Stimulated activated CD4-positive, alpha-beta T cell treated with anti-CD3 and anti-CD28 coated beads, Interleukin-4, amount 100 ng/mL, for 24 hours (primary cell): ENCODE data around the gene PDZRN3.
A peak's percentile ranks its signal among the peaks of the same experiment; 100 is the strongest.

Source experiments
- DNase-seq: peaks from one replicate; pipeline ENCODE4 v3.0.0-alpha.2; 2020

Gene PDZRN3

GRCh38 chr3:73511571-73512525, 112.9 kb downstream of the PDZRN3 start:
- no peak for DNase-seq

- DNase-seq, result no peak
These were observed 114.0 kb downstream of the PDZRN3 start for GRCh38 chr3:73510784-73511183.

- no peak for DNase-seq
These were observed 114.4 kb downstream of the PDZRN3 start for GRCh38 chr3:73510334-73510733.

DNA sequence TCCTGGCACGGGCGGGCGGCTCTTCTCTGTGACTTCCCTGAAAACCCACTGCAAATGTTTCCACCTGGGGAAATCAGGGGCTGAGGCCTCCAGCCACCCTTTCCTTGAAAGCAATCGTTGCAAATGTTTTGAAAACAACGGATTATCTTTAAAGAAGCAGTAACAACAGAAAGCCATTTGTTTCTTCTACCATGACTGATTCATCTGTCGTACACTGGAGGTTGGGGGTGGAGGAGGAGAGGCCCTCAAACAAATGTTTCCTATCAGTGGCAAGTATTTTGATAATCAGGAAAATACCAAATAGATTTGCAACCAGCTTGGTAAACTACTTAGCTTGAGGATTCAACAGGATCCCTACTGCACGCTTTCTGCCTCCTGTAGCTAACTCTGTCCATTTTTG, 114.9 kb downstream of the PDZRN3 start:
- DNase-seq, result no peak

- DNase-seq, result no peak
These were observed 115.7 kb downstream of the PDZRN3 start for GRCh38 chr3:73509066-73509465.

DNA sequence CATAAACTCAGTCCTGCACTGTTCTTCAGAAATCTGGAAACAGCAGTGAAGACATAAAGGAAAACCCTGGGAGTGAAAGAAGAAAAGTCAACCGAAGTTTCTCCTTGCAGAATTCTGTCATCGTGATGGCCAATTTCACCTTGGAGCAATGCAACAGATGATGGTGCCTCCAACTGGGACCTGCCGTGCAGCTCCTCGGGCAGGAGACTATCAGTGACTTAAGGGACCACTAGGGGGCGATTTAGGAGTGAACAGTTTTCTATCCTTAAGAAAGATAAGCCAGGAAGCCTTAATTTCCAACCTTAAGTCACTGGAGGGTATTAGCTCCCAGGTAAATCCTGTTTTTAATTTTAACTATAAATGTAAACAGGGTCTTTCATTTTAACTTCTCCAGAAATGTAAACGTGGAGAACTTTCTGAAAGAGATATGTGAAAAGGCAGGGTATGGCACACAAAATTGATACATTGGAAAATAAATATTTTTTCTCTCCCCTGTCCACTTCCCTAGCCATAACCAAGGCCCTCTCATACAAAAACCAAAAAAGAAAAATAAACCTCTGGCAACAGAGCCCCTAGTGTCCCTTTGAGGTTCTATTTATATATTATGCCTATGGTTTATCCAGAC, 116.3 kb downstream of the PDZRN3 start:
- DNase-seq, result peak; percentile 19

DNA sequence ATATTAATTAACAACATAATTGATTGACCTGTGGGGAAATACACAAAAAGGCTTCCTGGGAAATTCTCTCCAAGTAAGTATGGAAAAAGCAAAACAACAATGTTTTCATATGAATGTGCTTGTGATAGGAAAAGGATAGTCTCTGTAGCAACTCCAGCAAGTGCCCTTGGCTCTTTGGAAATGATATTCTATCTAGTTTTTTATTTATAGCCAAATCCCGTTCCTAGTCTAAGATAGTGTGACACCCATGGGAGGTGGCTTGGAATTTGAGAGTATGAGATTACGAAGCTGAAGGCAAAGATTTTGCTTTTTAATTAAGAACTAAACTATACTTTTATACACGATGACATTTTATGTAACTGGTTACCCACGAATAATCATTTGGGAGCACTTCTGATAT, 119.9 kb downstream of the PDZRN3 start:
- no peak for DNase-seq

DNA sequence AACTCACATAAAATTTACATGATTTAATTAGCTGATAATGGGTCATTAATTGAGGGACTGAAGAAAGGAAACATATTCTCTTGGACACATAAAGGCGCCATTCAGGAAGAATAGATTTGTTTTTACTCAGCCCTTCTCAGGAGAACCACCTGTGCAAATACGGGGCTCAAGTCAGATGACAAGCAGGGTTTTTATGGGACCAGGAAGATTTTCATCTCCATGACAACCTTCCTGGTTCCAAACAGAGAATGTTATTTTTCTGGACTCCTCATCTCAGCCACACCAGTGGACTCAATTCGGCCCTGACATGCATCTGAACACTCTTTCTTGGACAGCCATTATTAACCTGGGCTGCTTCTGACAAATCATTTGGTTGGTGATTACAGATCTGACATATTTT, 120.5 kb downstream of the PDZRN3 start:
- DNase-seq, result no peak

- DNase-seq, result no peak
These were observed 121.0 kb downstream of the PDZRN3 start for GRCh38 chr3:73503781-73504180.

DNA sequence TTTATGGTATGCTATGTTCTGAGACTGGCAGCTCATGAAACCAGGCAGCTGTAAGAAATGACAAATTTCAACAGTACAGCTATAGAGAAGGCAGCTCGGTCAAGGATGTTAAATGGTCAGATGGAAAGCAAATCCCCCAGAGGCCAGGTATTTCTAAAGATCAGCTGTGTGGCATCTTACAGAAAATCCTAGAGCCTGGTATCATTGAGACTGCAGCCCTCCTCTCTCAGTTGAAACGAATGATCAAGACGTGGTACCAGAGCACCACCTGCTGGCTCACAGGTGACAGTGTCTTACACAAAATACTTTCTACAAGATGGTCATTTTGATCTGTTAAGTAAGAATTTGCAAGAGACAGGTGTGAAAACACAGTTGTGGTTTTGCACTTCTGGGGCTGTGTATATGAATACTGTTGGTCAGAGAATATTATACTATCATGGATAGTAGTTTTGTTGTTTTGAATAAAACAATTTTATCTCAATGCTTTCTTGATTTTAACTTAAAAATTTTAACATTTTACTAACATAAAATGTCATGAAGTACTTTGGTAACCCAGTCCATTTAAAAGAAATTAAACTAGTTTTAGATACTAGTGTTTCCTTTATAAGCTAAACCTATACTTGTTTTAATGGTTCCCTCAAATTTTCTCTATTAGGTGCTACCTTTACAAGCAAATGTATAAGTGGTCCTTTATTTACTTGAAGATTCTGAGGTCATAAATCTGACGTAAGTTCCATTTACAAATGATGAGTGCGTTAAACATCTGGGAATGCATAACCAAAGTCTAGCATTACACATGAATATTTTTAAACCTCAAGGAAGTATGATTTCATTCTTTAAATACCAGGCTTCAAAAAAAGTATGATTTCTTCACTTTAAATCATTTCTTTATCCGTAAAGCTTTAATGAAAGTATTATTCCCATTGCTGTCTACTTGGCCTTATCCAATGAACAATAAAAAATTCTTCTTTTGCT, 121.8 kb downstream of the PDZRN3 start:
- peak; percentile 53 for DNase-seq

DNA sequence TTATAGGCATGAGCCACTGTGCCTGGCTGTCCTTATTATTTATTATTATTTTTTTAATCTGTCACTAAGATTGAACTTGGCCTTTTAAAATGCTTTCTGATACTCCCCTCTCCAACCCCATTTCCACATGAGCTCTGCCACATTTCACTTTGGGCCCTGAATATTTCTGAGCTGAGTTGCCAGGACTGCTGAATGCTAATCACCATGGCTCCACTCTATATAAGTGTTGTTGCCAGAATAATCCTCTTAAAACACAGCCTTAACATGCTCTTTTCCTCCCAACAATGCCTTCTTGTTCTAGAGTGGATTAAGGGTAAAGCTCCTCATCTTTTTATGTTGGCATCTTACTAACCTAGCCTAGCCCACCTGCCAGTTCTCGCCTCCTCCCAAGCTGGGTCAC, 124.4 kb downstream of the PDZRN3 start:
- DNase-seq, result no peak

GRCh38 chr3:73499787-73500186, 125.0 kb downstream of the PDZRN3 start:
- DNase-seq, result no peak

- DNase-seq, result no peak
These were observed 125.7 kb downstream of the PDZRN3 start for GRCh38 chr3:73498764-73499622.

DNA sequence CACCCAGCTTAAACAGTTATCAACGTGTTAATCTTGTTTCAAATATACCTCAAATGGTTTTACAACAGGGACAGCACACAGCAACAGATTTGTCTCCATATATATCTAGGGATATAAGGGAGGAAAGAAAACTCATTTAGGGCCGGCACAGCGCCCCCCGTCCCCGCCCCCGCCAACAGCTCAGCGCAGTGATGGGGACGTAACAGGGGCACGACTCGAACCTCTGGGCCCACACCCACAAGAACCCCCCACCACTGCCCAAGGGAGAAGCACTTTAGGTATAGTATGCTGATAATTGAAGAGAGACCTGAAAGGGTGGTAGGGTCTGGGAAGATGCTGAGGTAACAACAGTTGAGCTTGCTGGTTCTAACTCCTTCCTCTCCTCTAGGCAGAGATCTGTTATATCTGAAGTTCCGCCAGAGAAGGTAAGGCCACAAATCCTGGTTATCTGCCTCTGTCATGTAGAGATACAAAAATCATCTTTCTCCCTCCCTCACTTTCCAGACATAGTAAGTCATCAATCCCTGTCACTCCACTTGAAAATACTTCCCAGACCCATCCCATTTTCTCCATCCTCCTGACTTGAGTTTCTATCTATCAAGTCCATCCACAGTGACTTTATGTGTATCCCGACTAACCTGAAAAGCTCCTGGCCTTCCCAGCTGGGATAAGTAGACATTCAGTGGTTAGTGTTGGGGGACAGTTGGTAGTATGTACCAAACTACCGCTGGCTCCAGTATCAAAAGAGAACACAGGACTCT, 126.9 kb downstream of the PDZRN3 start:
- DNase-seq, result no peak

DNA sequence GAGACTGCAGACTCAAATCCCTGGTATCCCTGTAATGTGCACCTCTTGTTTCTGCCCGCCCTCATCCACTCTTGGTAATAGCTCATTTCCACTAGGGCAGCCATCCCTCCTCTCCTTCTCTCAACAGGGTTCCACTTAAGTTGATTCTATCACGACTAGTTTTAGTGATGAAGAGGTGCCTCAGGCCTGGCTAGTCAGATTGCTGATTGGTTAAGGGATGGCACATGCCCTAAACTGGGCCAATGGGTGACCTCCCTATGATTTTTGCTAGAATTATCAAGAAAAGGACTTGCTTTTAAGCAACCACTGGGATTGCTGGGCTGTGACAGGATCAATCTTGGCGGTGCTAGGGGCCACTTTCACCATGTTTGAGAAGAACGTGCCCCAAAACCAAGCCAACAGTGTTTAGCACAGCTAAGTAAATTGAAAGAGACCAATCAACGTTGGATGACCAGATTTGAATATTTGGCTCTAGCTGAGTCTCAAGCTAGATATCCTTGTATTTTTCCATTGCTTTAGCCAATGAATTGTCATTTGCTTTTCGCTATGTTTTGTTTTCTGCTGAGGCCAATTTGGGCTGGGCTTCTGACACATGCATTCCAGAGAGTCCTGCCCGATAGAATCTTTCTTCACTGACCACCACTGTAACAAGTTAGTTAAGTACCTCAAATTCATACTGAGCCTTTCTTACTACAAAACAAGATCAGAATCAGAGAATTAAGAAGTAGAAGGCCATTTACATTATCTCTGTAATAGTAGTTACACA, 131.0 kb downstream of the PDZRN3 start:
- DNase-seq, result no peak

DNA sequence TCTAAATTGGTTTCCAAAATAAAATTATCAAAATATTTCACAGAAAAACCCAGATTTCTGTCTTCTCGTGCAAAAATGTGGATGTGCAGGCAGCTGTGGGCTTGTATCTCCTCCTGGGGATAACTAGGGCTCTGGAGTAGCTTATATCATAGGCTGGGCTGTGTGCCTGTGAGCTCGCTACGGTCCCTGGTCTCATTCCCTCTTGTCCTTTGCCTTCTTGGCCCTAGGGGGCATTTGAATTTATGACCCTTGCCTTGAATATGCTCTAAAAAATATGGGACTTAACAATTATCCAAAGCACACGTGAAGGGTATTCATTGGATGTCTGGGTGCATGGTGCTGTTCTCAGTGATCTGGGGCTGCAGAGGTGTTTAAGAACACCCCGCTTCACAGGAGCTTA, 132.6 kb downstream of the PDZRN3 start:
- no peak for DNase-seq

DNA sequence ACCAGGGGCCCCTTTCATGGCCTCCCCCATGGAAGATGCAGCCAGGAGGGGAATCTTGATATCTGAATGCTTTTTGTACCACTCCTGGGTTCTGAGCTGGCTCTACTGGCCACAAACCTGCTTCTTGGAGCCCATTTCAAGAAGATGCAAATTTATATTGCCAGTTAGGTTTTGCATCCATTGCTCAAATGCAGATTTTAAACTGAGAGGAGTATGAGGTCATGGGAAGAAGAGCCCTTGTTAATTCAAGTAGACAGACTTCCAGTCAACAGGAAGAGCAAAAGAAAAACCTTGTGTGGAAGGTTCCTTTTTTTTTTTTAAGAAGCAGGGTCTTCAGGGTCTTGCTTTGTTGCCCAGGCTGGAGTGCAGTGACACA, 133.5 kb downstream of the PDZRN3 start:
- DNase-seq, result no peak

- DNase-seq, result no peak
These were observed 134.1 kb downstream of the PDZRN3 start for GRCh38 chr3:73490453-73491286.

- DNase-seq, result no peak
These were observed 138.8 kb downstream of the PDZRN3 start for GRCh38 chr3:73485877-73486330.
